ENCODE data around the gene STXBP5. TPM values are rescaled to one million over a fixed set of nuclear protein-coding genes. Genes with fewer than 3 reads are reported as not detected.

Gene STXBP5
- total and polyA plus RNA-seq, 2 of the 13 experiments (the other 11 are each of a cell fraction or from before 2014, with no cell fraction given) = 8.8 to 19.4 TPM

GRCh38 chr6:147203311-147204059 is 732 bp upstream of the STXBP5 start (continued):
- no peak for TF ChIP-seq ZNF343 (CRISPR knock-in tag; IDR thresholded peaks at IDR 0.05)
- no peak; the same call in 1 of the 2 replicates for TF ChIP-seq ZNF33B (CRISPR knock-in tag; IDR thresholded peaks at IDR 0.05)
- TF ChIP-seq, protein P1, sequence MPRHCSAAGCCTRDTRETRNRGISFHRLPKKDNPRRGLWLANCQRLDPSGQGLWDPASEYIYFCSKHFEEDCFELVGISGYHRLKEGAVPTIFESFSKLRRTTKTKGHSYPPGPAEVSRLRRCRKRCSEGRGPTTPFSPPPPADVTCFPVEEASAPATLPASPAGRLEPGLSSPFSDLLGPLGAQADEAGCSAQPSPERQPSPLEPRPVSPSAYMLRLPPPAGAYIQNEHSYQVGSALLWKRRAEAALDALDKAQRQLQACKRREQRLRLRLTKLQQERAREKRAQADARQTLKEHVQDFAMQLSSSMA (CRISPR knock-in tag; IDR thresholded peaks at IDR 0.05) = no peak
- no peak for TF ChIP-seq NFRKB (IDR thresholded peaks at IDR 0.05)
- no peak for TF ChIP-seq ARHGAP35 (CRISPR knock-in tag; IDR thresholded peaks at IDR 0.05; ENCODE audit: borderline replicate concordance)
- no peak for TF ChIP-seq RERE (CRISPR knock-in tag; IDR thresholded peaks at IDR 0.05; ENCODE audit: low read depth)
- TF ChIP-seq MYC (CRISPR knock-in tag; IDR thresholded peaks at IDR 0.05; ENCODE audit: borderline replicate concordance) = 0 out of 2 replicates have a peak, but pooled peaks have one; percentile 32
- no peak for TF ChIP-seq ADNP (CRISPR knock-in tag; IDR thresholded peaks at IDR 0.05)
- TF ChIP-seq DMAP1 (CRISPR knock-in tag; IDR thresholded peaks at IDR 0.05) = no peak
- TF ChIP-seq ZNF652 (CRISPR knock-in tag; IDR thresholded peaks at IDR 0.05; ENCODE audit: borderline replicate concordance, low read depth) = no peak
- TF ChIP-seq ZNF879 (CRISPR knock-in tag; IDR thresholded peaks at IDR 0.05) = no peak
- TF ChIP-seq ZNF224 (CRISPR knock-in tag; IDR thresholded peaks at IDR 0.05) = no peak
- TF ChIP-seq MEIS2 (CRISPR knock-in tag; IDR thresholded peaks at IDR 0.05) = peak; percentile 82; the same call in 1 of the 2 replicates
- no peak; the same call in 1 of the 2 replicates for TF ChIP-seq ZNF782 (CRISPR knock-in tag; IDR thresholded peaks at IDR 0.05; ENCODE audit: borderline replicate concordance)
- peak; percentile 67; the same call in 1 of the 2 replicates for TF ChIP-seq ZNF616 (CRISPR knock-in tag; IDR thresholded peaks at IDR 0.05; ENCODE audit: low read depth)
- TF ChIP-seq CHD4 (IDR thresholded peaks at IDR 0.05; ENCODE audit: borderline replicate concordance, low read length) = no peak
- peak; percentile 75; the same call in 1 of the 2 replicates for TF ChIP-seq ZNF773 (CRISPR knock-in tag; IDR thresholded peaks at IDR 0.05; ENCODE audit: borderline replicate concordance)
- no peak for TF ChIP-seq SYNCRIP (IDR thresholded peaks at IDR 0.05; ENCODE audit: insufficient read depth, low read depth, low read length)
- TF ChIP-seq RNF2 (conservative IDR thresholded peaks at IDR 0.05; ENCODE audit: low read depth) = no peak; the same call in 1 of the 2 replicates
- no peak for TF ChIP-seq ZNF180 (CRISPR knock-in tag; IDR thresholded peaks at IDR 0.05; ENCODE audit: borderline replicate concordance, low read depth)
- TF ChIP-seq, protein P2, sequence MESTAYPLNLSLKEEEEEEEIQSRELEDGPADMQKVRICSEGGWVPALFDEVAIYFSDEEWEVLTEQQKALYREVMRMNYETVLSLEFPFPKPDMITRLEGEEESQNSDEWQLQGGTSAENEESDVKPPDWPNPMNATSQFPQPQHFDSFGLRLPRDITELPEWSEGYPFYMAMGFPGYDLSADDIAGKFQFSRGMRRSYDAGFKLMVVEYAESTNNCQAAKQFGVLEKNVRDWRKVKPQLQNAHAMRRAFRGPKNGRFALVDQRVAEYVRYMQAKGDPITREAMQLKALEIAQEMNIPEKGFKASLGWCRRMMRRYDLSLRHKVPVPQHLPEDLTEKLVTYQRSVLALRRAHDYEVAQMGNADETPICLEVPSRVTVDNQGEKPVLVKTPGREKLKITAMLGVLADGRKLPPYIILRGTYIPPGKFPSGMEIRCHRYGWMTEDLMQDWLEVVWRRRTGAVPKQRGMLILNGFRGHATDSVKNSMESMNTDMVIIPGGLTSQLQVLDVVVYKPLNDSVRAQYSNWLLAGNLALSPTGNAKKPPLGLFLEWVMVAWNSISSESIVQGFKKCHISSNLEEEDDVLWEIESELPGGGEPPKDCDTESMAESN (CRISPR knock-in tag; conservative IDR thresholded peaks at IDR 0.05) = no peak
- no peak for TF ChIP-seq PCBP2 (optimal IDR thresholded peaks at IDR 0.05; ENCODE audit: low read depth, low read length, poor library complexity, severe bottlenecking)
- TF ChIP-seq TCF7 (IDR thresholded peaks at IDR 0.05; ENCODE audit: low read depth) = no peak
- TF ChIP-seq ZNF44 (CRISPR knock-in tag; IDR thresholded peaks at IDR 0.05) = no peak
